Chondrocyte (in vitro differentiated cells): ENCODE data around the gene REM2. TPM values are rescaled to one million over a fixed set of nuclear protein-coding genes. Genes with fewer than 3 reads are reported as not detected.

Source experiments
- DNase-seq: peaks from one replicate; pipeline ENCODE4 v3.0.0; 2021; ENCODE audit warnings: mixed read lengths, low spot score
- H3K27ac Mint-ChIP-seq: one replicate; pipeline ENCODE4 v1.8.0; 2021; ENCODE audit warnings: mild to moderate bottlenecking, moderate library complexity, mixed read lengths; ENCODE audit not compliant: unreplicated experiment
- H3K27me3 Mint-ChIP-seq: 2 replicates; pipeline ENCODE4 v1.8.0; 2021; ENCODE audit warnings: low read depth, mixed read lengths
- H3K36me3 Mint-ChIP-seq: 2 replicates; pipeline ENCODE4 v1.8.0; 2021; ENCODE audit warnings: low read depth, mixed read lengths
- H3K4me1 Mint-ChIP-seq: 2 replicates; pipeline ENCODE4 v1.8.0; 2021; ENCODE audit warnings: low read depth, mild to moderate bottlenecking, mixed read lengths
- H3K4me3 Mint-ChIP-seq: one replicate; pipeline ENCODE4 v1.8.0; 2021; ENCODE audit warnings: mild to moderate bottlenecking, moderate library complexity, mixed read lengths; ENCODE audit not compliant: unreplicated experiment
- H3K9me3 Mint-ChIP-seq: 2 replicates; pipeline ENCODE4 v1.8.0; 2021; ENCODE audit warnings: low read depth, mixed read lengths
- CTCF ChIP-seq: fragments of 200-600 bp; sonication (generic); IDR thresholded peaks from 2 replicates; pipeline ENCODE4 v1.5.0; 2021; ENCODE audit warnings: antibody characterized with exemption, mild to moderate bottlenecking, moderate library complexity
- total RNA-seq: library from RNA; stranded (reverse); gene quantifications from 3 replicates; pipeline ENCODE4 v1.2.1, GENCODE V29; 2021

REM2 gene
- total RNA-seq, 1 donor from 2014 or later = 0.10 TPM

DNA sequence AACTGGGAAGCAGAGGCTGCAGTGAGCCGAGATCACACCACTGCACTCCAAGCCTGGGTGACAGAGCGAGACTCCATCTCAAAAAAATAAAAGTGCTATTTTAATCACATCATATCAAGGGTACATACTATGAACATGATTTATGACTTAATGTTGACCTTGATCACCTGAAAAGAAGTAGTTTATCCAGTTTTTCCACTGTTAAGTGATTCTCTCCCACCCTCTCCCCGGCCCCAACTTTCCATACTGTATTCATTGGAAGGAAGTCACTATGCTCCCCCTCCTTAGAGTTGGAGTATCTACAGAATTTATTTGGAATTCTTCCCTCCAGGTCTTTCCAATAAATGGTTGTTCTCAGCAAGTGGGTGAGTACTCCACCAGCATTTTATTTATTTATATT, 49.1 kb downstream of the REM2 start:
- Mint-ChIP-seq H3K4me1 (peaks cover 3% of the 10 kb centered on the region), H3K27ac (no peak overlapping the region), H3K27me3 (no peaks in the 10 kb centered on the region), H3K4me3 (no peak overlapping the region), H3K36me3 (no peaks in the 10 kb centered on the region), H3K9me3 (no peaks in the 10 kb centered on the region)
- no peak for TF ChIP-seq CTCF
- DNase-seq = no peak

DNA sequence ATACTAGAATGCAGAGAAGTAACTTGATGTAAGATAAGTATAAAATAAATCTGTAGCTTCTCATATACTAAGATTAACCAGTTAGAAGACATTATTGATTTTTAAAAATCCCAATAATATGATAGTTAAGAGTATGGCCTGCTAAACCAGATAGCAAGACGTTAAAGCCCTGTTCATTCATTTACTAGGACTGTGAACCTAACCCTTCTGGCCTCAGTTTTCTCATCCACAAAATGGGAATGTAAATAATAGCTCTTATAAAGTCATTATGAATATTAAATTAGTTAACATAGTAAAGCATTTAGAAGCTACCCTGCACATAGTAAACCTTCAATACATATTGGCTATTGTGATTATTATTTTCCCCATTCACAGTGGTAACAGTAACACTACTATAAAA, 52.1 kb downstream of the REM2 start:
- Mint-ChIP-seq H3K4me3 (no peak overlapping the region), H3K36me3 (peaks cover 4% of the 10 kb centered on the region), H3K9me3 (no peaks in the 10 kb centered on the region), H3K27ac (no peak overlapping the region), H3K4me1 (no peaks in the 10 kb centered on the region), H3K27me3 (no peaks in the 10 kb centered on the region)
- TF ChIP-seq CTCF = no peak
- DNase-seq = no peak

Other genes with a start within 250 kb of the REM2 start
- gene OR6J1, start 238.9 kb upstream of the REM2 start, total RNA-seq = not detected in 3 replicates
- 75.7 to 78.1 TPM (median 77.2 TPM) in 3 replicates for gene OXA1L, start 116.5 kb upstream of the REM2 start, total RNA-seq
- 0.46 to 1.5 TPM (median 1.5 TPM) in 3 replicates for gene SLC7A7, start 67.8 kb upstream of the REM2 start, total RNA-seq
- 71.5 to 93.2 TPM (median 74.7 TPM) in 3 replicates for gene MRPL52, start 53.3 kb upstream of the REM2 start, total RNA-seq
- 486 to 1,030 TPM (median 987 TPM) in 3 replicates for gene MMP14, start 46.6 kb upstream of the REM2 start, total RNA-seq
- gene LRP10, start 11.5 kb upstream of the REM2 start, total RNA-seq = 124 to 168 TPM (median 167 TPM) in 3 replicates
- 51.3 to 72.0 TPM (median 53.1 TPM) in 3 replicates for gene RBM23, start 35.9 kb downstream of the REM2 start, total RNA-seq
- 42.0 to 59.5 TPM (median 50.4 TPM) in 3 replicates for gene PRMT5, start 46.2 kb downstream of the REM2 start, total RNA-seq
- 27.6 to 35.2 TPM (median 29.3 TPM) in 3 replicates for gene HAUS4, start 73.9 kb downstream of the REM2 start, total RNA-seq
- 56.5 to 124 TPM (median 124 TPM) in 3 replicates for gene AJUBA, start 99.3 kb downstream of the REM2 start, total RNA-seq
- gene C14orf93, start 126.9 kb downstream of the REM2 start, total RNA-seq = 6.0 to 7.6 TPM (median 6.0 TPM) in 3 replicates
- gene PSMB5, start 151.7 kb downstream of the REM2 start, total RNA-seq = 151 to 207 TPM (median 172 TPM) in 3 replicates
- gene PSMB11, start 159.0 kb downstream of the REM2 start, total RNA-seq = not detected in 3 replicates
- gene CDH24, start 174.3 kb downstream of the REM2 start, total RNA-seq = 9.3 to 10.6 TPM (median 10.2 TPM) in 3 replicates
- 129 to 169 TPM (median 137 TPM) in 3 replicates for gene ACIN1, start 211.9 kb downstream of the REM2 start, total RNA-seq
- gene C14orf119, start 212.3 kb downstream of the REM2 start, total RNA-seq = 51.0 to 56.8 TPM (median 52.5 TPM) in 3 replicates
- not detected in 3 replicates for gene CIROP, start 221.8 kb downstream of the REM2 start, total RNA-seq
- not detected in 3 replicates for gene CEBPE, start 236.0 kb downstream of the REM2 start, total RNA-seq